Occipital lobe (tissue), 2 donors: ENCODE results near the gene ANTKMT. TPM values are rescaled to one million over a fixed set of nuclear protein-coding genes. Genes with fewer than 3 reads are reported as not detected.

ENCODE experiments used
- DNase-seq: peaks from one replicate; lab custom pipeline; 2025; lab: John Stamatoyannopoulos, UW
- total RNA-seq: library from RNA; depleted of rRNA; stranded (reverse); fragments of >200 nt; gene quantifications from one replicate; pipeline ENCODE4 v1.2.3, GENCODE V29; 2014

ANTKMT gene
- total RNA-seq = 11.5 TPM

GRCh38 chr16:720990-721764 lies at the start of gene ANTKMT:
ANTKMT (plus strand) TSS chr16:721146; CDS start chr16:721275, 129 bp downstream.
- DNase-seq = peak; percentile 77

- no peak for DNase-seq
Measured at GRCh38 chr16:671353-672131, 49.4 kb upstream of the ANTKMT start.

GRCh38 chr16:672371-672770 lies 48.6 kb upstream of the ANTKMT start:
- no peak for DNase-seq

GRCh38 chr16:672851-673250 lies 48.1 kb upstream of the ANTKMT start:
- no peak for DNase-seq

- DNase-seq = no peak
Measured at GRCh38 chr16:673399-673991, 47.5 kb upstream of the ANTKMT start.

GRCh38 chr16:674214-674881 lies 46.6 kb upstream of the ANTKMT start:
- DNase-seq = no peak

- DNase-seq = peak; percentile 50
Measured at GRCh38 chr16:674968-675883, 45.7 kb upstream of the ANTKMT start, which contains the start of gene RHBDL1. RHBDL1 (plus strand) TSS chr16:675671; CDS start chr16:675791, 120 bp downstream.

GRCh38 chr16:675884-676564 lies 44.9 kb upstream of the ANTKMT start:
- DNase-seq = no peak

- no peak for DNase-seq
Measured at GRCh38 chr16:676565-676902, 44.4 kb upstream of the ANTKMT start.

GRCh38 chr16:676913-677312 lies 44.0 kb upstream of the ANTKMT start:
- no peak for DNase-seq

- DNase-seq = no peak
Measured at GRCh38 chr16:677316-678190, 43.4 kb upstream of the ANTKMT start.

- no peak for DNase-seq
Measured at GRCh38 chr16:678209-678857, 42.6 kb upstream of the ANTKMT start.

- peak; percentile 38 for DNase-seq
Measured at GRCh38 chr16:678858-679813, 41.8 kb upstream of the ANTKMT start.

- DNase-seq = peak; percentile 90
Measured at GRCh38 chr16:679814-680624, 40.9 kb upstream of the ANTKMT start, which contains the start of gene STUB1. STUB1 (plus strand) TSS chr16:680410; CDS start chr16:680526, 116 bp downstream.

- DNase-seq = no peak
Measured at GRCh38 chr16:680625-680945, 40.4 kb upstream of the ANTKMT start.

- DNase-seq = no peak
Measured at GRCh38 chr16:680967-681745, 39.8 kb upstream of the ANTKMT start.
